ENCODE results near the gene RASL10B.

Gene RASL10B

DNA sequence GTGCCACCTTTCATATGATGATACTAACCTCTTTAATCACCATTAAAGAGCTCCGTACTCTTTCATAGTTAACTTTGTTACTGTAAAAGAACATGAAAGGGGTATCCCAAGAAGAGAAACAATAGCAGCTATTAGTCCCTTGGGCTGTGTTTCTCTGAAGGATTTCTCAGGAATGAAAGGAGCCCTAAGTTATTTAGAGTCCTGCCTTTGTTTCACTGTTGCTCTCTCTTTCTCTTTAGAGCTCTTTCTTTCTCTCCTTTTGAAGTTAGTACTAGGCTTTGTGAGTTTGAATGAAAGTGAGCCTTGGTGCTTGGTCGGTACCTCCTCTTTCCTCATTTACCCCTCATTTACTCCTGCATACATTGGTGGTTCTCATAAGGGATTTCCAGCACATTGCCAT lies 20.5 kb upstream of the RASL10B start:
- Histone ChIP-seq H3K4me3 (replicated peaks; ENCODE audit: insufficient read depth, low read length) (no peak overlapping the region), H3K27ac (replicated peaks) (no peak overlapping the region), H3K27me3 (ENCODE audit: insufficient read depth, poor library complexity, severe bottlenecking) (no peaks in the 10 kb centered on the region)
- no peak for DNase-seq (ENCODE audit: low read depth in 1 of 2, low spot score in 1 of 2)
- TF ChIP-seq, protein P1, sequence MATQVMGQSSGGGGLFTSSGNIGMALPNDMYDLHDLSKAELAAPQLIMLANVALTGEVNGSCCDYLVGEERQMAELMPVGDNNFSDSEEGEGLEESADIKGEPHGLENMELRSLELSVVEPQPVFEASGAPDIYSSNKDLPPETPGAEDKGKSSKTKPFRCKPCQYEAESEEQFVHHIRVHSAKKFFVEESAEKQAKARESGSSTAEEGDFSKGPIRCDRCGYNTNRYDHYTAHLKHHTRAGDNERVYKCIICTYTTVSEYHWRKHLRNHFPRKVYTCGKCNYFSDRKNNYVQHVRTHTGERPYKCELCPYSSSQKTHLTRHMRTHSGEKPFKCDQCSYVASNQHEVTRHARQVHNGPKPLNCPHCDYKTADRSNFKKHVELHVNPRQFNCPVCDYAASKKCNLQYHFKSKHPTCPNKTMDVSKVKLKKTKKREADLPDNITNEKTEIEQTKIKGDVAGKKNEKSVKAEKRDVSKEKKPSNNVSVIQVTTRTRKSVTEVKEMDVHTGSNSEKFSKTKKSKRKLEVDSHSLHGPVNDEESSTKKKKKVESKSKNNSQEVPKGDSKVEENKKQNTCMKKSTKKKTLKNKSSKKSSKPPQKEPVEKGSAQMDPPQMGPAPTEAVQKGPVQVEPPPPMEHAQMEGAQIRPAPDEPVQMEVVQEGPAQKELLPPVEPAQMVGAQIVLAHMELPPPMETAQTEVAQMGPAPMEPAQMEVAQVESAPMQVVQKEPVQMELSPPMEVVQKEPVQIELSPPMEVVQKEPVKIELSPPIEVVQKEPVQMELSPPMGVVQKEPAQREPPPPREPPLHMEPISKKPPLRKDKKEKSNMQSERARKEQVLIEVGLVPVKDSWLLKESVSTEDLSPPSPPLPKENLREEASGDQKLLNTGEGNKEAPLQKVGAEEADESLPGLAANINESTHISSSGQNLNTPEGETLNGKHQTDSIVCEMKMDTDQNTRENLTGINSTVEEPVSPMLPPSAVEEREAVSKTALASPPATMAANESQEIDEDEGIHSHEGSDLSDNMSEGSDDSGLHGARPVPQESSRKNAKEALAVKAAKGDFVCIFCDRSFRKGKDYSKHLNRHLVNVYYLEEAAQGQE (IDR thresholded peaks at IDR 0.05; ENCODE audit: insufficient replicate concordance, low read depth) = no peak
- TF ChIP-seq POLR2AphosphoS5 (IDR thresholded peaks at IDR 0.05; ENCODE audit: low read depth) (no peak), GABPA (IDR thresholded peaks at IDR 0.05; ENCODE audit: low read depth) (no peak), SPI1 (IDR thresholded peaks at IDR 0.05; ENCODE audit: borderline replicate concordance, low read depth) (no peak)
- TF ChIP-seq, protein P2, sequence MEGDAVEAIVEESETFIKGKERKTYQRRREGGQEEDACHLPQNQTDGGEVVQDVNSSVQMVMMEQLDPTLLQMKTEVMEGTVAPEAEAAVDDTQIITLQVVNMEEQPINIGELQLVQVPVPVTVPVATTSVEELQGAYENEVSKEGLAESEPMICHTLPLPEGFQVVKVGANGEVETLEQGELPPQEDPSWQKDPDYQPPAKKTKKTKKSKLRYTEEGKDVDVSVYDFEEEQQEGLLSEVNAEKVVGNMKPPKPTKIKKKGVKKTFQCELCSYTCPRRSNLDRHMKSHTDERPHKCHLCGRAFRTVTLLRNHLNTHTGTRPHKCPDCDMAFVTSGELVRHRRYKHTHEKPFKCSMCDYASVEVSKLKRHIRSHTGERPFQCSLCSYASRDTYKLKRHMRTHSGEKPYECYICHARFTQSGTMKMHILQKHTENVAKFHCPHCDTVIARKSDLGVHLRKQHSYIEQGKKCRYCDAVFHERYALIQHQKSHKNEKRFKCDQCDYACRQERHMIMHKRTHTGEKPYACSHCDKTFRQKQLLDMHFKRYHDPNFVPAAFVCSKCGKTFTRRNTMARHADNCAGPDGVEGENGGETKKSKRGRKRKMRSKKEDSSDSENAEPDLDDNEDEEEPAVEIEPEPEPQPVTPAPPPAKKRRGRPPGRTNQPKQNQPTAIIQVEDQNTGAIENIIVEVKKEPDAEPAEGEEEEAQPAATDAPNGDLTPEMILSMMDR (IDR thresholded peaks at IDR 0.05; ENCODE audit: insufficient read depth, low read length) = no peak

DNA sequence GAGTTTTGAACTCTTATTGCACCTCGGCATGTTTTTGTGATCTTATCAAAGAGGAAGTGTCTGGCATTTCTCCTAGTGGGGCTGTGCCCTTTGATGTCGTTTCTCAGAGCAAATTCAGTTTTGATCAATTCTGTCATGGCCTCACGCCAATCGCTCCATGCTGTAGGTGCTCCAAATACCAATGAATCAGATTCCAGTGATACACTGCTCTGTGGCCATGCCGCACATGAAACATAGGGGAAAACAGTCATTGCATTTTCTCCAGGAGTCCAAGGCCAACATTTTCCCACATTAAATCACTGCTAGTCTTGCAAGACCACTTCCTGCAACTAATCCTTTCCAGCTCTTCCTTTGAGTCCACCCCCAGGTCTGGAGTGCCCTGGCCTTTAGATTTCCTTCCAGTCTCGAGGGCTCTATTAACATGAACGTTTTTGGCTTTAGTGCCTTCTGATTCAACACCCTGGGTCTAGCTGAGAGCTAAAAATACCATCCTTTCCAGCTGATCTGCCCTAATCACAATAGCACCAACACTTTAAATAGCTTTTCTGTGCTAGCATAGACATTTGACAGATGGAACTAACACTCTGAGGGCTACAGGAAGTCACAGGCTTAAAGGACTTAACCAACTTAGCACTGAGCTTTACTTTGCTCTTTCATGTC lies 18.2 kb upstream of the RASL10B start:
- H3K4me3 ChIP-seq (replicated peaks; ENCODE audit: insufficient read depth, low read length) = no peak overlapping the region
- H3K27me3 ChIP-seq (ENCODE audit: insufficient read depth, poor library complexity, severe bottlenecking) = no peaks in the 10 kb centered on the region
- peak; percentile 43; the same call in 1 of the 2 replicates for TF ChIP-seq SPI1 (IDR thresholded peaks at IDR 0.05; ENCODE audit: borderline replicate concordance, low read depth)
- TF ChIP-seq, protein P2 (IDR thresholded peaks at IDR 0.05; ENCODE audit: insufficient read depth, low read length) = no peak
- H3K27ac ChIP-seq (replicated peaks) = no peak overlapping the region
- DNase-seq (ENCODE audit: low read depth in 1 of 2, low spot score in 1 of 2) = no peak

DNA sequence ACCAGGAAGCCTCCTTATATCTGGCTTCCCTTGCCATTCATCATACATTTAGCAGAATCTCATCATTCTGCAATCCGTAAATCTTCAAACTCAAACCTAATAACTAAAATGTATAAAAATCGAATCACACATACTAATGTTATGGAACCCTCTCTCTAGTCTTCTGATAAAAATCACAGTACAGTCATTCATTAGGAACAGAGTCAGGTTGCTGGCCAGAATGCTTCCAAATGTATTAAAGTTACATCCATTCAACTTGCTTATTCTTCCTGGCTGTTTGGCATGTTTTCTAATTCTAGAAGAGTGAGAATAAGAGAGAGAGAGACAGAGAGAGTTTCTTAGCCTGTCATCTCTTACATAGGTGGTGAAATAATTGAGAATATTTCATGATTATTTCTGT lies 16.5 kb upstream of the RASL10B start:
- no peak for DNase-seq (ENCODE audit: low read depth in 1 of 2, low spot score in 1 of 2)
- H3K27me3 ChIP-seq (ENCODE audit: insufficient read depth, poor library complexity, severe bottlenecking) = no peaks in the 10 kb centered on the region
- H3K4me3 ChIP-seq (replicated peaks; ENCODE audit: insufficient read depth, low read length) = no peak overlapping the region
- H3K27ac ChIP-seq (replicated peaks) = no peak overlapping the region
- TF ChIP-seq SPI1 (IDR thresholded peaks at IDR 0.05; ENCODE audit: borderline replicate concordance, low read depth) = no peak
- TF ChIP-seq, protein P1 (IDR thresholded peaks at IDR 0.05; ENCODE audit: insufficient replicate concordance, low read depth) = no peak
- no peak for TF ChIP-seq POLR2AphosphoS5 (IDR thresholded peaks at IDR 0.05; ENCODE audit: low read depth)
- TF ChIP-seq, protein P2 (IDR thresholded peaks at IDR 0.05; ENCODE audit: insufficient read depth, low read length) = no peak

DNA sequence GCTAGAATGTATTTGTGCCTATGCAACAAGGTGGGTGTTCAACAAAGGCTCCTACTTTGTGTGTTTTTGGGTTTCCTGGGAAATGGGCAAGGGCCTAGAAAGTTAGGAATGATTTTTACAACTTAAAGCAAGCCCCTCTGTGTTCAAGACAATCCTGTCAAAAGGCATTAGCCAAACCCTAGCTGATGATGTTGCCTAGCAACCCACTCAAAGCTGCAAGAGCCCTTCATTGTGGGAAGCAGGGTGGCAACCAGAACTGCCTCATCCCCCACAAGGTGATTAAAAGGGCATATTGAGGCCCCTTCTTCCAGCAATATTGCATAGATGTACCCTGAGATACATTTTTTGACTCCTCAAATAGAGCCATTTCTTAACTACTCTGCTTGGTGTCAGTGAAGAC lies 16.0 kb upstream of the RASL10B start:
- no peaks in the 10 kb centered on the region for H3K27me3 ChIP-seq (ENCODE audit: insufficient read depth, poor library complexity, severe bottlenecking)
- TF ChIP-seq, protein P2 (IDR thresholded peaks at IDR 0.05; ENCODE audit: insufficient read depth, low read length) = no peak
- no peak for TF ChIP-seq GABPA (IDR thresholded peaks at IDR 0.05; ENCODE audit: low read depth)
- TF ChIP-seq, protein P1 (IDR thresholded peaks at IDR 0.05; ENCODE audit: insufficient replicate concordance, low read depth) = no peak
- TF ChIP-seq SPI1 (IDR thresholded peaks at IDR 0.05; ENCODE audit: borderline replicate concordance, low read depth) = no peak
- H3K27ac ChIP-seq (replicated peaks) = no peak overlapping the region
- H3K4me3 ChIP-seq (replicated peaks; ENCODE audit: insufficient read depth, low read length) = no peak overlapping the region
- no peak for DNase-seq (ENCODE audit: low read depth in 1 of 2, low spot score in 1 of 2)

Measured in HL-60 (cell line).